GM18511 (cell line): ENCODE results near the gene ZNF679.
A peak's percentile ranks its signal among the peaks of the same experiment; 100 is the strongest.
"Not testable (repeated sequence)": the region's sequence is repeated elsewhere in the genome, so short reads cannot be mapped to it uniquely, and the experiment has no call there.

ENCODE experiments used
- ATAC-seq: cut with Tn5 transposase; IDR thresholded peaks from one replicate; pipeline ENCODE4 v1.9.1; 2021; ENCODE audit warnings: mild to moderate bottlenecking, moderate library complexity; ENCODE audit not compliant: unreplicated experiment

ZNF679 gene

DNA sequence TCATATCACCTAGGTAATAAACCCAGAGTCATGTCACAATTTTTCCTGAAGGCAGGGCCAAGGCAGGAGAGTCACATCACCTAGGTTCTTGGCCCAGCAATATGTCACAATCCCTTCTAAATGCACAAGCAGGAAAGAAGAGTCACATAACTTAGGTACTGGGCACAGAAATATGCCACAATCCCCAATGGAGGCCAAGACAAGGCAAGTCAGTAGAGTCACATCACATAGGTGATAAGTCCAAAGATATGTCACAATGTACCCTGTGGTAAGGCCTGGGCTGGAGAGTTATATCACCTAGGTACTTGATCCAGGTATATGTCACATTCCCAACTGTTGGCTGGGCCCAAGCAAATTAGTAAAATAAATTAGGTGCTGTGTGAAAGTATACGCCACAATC lies at the start of gene ZNF679:
TSS of gene ZNF679 (plus strand) at position 301 of the 400 bp plus-strand sequence. CDS start 20,644 bp downstream, outside the sequence.
- ATAC-seq = not testable (repeated sequence)

GRCh38 chr7:64180989-64181388 lies 47.3 kb upstream of the ZNF679 start:
- ATAC-seq = no peak

DNA sequence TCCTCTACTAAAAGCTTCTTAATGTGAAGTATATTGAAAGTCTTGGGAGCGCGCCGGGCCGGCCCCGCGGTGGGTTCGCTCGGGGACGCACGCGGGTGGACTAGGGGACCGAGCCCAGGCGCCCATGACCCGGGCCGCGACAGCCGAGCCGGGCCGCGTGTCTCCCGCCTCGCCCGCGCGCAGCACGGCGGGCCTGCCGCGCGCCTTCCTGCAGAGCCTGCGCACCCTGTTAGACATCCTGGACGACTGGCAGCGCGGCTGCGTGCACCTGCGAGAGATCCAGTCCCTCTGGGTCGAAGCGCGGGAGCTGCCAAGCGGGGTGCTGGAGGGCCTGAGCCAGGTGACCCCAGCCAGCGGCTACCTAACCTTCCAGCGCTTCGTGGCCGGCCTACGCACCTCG lies 46.7 kb upstream of the ZNF679 start:
- ATAC-seq = no peak

- ATAC-seq = no peak
Observed at GRCh38 chr7:64182036-64182790, 46.1 kb upstream of the ZNF679 start.

GRCh38 chr7:64183126-64183742 lies 45.0 kb upstream of the ZNF679 start:
- ATAC-seq = no peak

GRCh38 chr7:64183827-64184372 lies 44.4 kb upstream of the ZNF679 start:
- no peak for ATAC-seq

GRCh38 chr7:64184376-64184775 lies 43.9 kb upstream of the ZNF679 start:
- ATAC-seq = no peak

DNA sequence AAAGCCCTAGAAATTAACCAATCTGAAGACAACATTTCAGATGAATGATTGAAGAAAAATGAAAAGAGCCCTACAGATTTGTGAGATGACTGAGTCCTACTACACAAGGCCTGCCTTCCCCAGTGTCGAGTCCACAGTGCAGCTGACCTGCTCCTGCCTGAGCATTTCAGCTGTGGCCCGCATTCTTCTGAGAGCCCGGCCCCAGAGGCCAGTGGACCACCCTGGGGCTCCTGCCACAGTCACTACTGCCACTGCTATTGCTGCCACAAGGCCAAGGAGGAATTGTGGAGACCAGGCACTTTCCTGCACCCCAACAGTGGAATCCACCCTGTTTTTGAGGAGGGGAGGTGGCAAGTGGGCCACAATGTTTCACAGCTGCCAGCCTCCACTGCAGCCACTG lies 40.9 kb upstream of the ZNF679 start:
- ATAC-seq = no peak

DNA sequence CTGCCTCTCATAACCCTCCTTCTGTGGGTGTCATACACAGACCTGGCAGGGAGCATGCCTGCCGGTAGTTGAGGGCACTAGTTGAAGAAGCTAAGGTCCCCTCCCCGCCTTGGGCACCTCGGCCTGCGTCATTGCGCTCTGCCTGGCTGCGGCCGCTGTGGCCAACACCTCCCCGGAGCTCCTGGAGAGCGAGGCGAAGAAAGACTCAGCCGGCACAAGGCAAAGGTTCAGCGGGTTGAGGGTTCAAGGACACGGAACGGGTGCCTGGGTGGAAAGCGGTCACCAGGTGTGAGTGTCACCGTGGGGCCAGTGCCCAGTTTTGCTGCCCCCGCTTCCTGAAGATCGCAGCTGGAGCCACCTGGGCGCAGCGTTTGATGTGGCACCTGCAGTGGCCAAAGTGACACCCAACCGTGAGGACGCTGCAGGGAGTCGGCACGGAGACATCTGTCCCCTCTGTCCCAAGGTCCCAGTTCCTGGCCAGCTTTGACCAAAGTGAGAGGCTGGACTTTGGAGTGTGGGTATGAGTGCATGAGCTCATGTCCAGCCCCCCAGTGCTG lies 36.0 kb upstream of the ZNF679 start:
- ATAC-seq = no peak

- no peak for ATAC-seq
Observed at GRCh38 chr7:64192775-64193174, 35.5 kb upstream of the ZNF679 start.

- no peak for ATAC-seq
Observed at GRCh38 chr7:64206903-64207302, 21.4 kb upstream of the ZNF679 start, which contains the start of gene ZNF735. ZNF735 (plus strand) TSS chr7:64207203; CDS start chr7:64207203, 0 bp downstream.

DNA sequence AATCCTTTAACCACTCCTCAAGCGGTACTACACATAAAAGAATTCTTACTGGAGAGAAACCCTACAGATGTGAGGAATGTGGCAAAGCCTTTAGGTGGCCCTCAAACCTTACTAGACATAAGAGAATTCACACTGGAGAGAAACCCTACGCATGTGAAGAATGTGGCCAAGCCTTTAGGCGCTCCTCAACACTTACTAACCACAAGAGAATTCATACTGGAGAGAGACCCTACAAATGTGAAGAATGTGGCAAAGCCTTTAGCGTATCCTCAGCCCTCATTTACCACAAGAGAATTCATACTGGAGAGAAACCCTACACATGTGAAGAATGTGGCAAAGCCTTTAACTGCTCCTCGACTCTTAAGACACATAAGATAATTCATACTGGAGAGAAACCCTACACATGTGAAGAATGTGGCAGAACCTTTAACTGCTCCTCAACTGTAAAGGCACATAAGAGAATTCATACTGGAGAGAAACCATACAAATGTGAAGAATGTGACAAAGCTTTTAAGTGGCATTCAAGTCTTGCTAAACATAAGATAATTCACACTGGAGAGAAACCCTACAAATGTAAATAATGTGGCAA lies 8.5 kb upstream of the ZNF679 start:
- not testable (repeated sequence) for ATAC-seq

DNA sequence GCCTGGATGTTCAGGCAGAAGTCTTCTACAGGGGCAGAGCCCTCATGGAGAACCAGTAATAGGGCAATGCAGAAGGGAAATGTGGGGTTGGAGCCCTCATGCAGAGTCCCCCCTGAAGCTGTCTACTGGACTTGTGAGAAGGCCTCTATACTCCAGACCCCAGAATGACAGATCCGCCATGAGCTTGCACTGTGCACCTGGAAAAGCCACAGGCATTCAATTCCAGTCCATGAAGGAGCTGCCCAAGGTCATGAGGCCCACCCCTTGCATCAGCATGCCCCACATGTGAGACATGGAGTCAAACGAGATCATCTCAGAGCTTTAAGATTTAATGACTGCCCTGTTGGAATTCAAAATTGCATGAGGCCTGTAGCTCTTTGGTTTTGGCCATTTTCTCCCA lies 4.9 kb upstream of the ZNF679 start:
- no peak for ATAC-seq

GRCh38 chr7:64266341-64266919 lies 38.2 kb downstream of the ZNF679 start:
- no peak for ATAC-seq

DNA sequence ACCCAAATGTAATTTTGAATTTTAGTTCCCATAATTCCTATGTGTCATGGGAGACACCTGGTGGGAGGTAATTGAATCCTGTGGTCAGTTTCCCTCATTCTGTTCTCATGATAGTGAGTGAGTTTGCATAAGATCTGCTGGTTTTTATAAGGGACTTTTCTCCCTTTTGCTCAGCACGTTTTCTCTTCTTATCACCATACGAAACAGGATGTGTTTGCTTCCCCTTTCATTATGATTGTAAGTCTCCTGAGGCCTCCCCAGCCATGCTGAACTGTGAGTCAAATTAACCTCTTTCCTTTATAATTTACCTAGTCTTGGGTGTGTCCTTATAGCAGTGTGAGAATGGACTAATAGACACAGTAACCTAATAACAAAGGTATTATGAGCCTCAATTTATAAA lies 49.4 kb downstream of the ZNF679 start:
- no peak for ATAC-seq

- no peak for ATAC-seq
Observed at GRCh38 chr7:64294701-64295420, 66.6 kb downstream of the ZNF679 start.

- not testable (repeated sequence) for ATAC-seq
Observed at GRCh38 chr7:64297418-64297817, 69.1 kb downstream of the ZNF679 start.

DNA sequence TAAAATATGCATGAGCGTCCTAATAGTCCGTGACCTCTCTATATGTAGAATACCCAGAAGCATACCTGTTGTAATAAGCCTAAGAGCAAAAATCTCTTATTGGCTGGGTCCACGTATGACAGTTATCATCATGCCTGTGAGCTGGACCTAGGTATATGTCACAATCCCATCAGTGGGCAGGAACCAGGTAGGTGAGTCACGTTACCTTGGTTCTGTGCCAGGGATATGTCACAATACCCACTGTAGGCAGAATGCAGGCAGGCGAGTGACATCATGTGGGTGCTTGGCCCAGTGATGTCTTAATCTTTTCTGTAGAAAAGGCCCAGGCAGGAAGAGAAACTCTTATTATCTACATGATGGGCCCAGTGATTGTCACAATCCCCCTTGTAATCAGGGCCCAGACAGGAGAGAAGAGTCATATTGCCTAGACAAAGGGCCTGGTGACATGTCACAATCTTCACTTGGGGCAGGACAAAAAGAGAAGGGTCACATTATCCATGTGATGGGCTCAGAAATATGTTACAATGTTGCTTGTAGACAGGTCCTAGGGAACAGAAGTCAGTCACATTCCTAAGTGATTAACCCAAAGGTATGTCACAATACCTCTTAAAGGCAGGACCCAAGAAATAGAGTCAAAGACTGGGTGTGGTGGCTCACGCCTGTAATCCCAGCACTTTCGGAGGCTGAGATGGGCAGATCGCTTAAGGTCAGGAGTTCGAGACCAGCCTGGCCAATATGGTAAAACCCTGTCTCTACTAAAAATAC lies 72.5 kb downstream of the ZNF679 start:
- ATAC-seq = no peak

DNA sequence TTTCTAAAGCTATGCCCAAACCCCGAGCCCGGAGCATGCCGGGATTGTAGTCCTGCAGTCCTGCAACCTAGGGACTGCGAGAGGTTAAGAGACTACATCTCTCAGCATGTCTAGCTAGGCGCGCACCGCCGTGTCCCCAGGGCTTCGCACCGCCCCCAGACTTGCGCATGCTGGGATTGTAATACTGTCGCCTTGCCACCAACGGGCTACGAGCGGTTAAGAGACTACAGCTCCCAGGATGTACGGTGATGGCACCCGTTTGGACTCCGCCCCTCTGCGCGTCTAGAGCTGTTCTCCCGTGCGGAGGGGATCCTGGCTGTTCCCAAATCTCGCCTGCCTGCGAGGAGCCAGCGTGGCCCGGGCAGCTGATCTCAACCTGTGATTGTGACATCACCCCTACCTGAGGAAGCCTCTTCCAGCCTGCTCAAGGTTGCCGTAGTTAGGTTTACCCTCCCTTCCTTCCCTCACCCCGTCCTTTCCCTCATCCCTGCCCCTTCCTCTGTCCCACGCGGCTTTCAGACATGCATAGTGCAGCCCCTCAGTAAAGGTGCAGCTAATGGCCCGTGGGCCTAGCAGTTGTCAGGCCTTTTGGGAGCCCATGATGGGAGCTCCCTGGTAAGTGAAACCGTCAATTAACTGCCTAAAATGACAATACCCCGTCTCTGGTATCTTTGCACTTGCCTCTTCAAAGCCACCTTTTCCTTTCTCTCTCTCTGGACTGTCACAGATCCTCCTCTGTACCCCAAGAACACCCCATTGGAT lies 79.2 kb downstream of the ZNF679 start:
- ATAC-seq = peak; percentile 97
